PC-3 (cell line): ENCODE data around the gene MSI1. TPM values are rescaled to one million over a fixed set of nuclear protein-coding genes. Genes with fewer than 3 reads are reported as not detected.

ENCODE experiments used
- ATAC-seq: fragments of 200-7000 bp; cut with Tn5 transposase; 2 replicates; pipeline ENCODE4 v1.9.1; 2020; ENCODE audit warnings: mild to moderate bottlenecking, moderate library complexity
- BruUV-seq: library from RNA; stranded (reverse); fragments of 400-500 nt; replicated peaks from 2 replicates; lab custom pipeline; 2021; lab: Mats Ljungman, UMichigan
- CTCF ChIA-PET: fragments of 300-600 bp; sonication (Branson Sonifier 250); formaldehyde crosslinking; loops from one replicate; lab custom pipeline; 2022; ENCODE audit warnings: antibody characterized with exemption; lab: Charles Lee
- POLR2A ChIA-PET: fragments of 300-600 bp; sonication (Branson Sonifier 250); formaldehyde crosslinking; loops from one replicate; lab custom pipeline; 2022; ENCODE audit warnings: antibody characterized with exemption; ENCODE audit not compliant: unreplicated experiment; lab: Charles Lee
- DNase-seq: peaks from one replicate; pipeline ENCODE4 v3.0.0-alpha.2; 2015
- H2AFZ ChIP-seq: fragments of 300-600 bp; sonication (generic); 2 replicates; pipeline ENCODE4 v1.6.0; 2016; ENCODE audit warnings: antibody characterized with exemption, low read length
- H3F3A ChIP-seq: fragments of 300-600 bp; sonication (generic); one replicate; pipeline ENCODE4 v1.6.0; 2017; ENCODE audit warnings: antibody characterized with exemption, low read length, control low read depth, mild to moderate bottlenecking; ENCODE audit not compliant: unreplicated experiment
- H3K27ac ChIP-seq: fragments of 300-600 bp; sonication (generic); 2 replicates; pipeline ENCODE4 v1.5.1; 2016; ENCODE audit warnings: mild to moderate bottlenecking, low read length
- H3K27me3 ChIP-seq: fragments of 300-600 bp; sonication (generic); 2 replicates; pipeline ENCODE4 v1.6.1; 2016; ENCODE audit warnings: low read length, mixed read lengths
- H3K36me3 ChIP-seq: fragments of 300-600 bp; sonication (generic); 2 replicates; pipeline ENCODE4 v1.6.1; 2016; ENCODE audit warnings: low read depth, mixed run types, low read length, mixed read lengths
- H3K4me1 ChIP-seq: fragments of 300-600 bp; sonication (generic); 2 replicates; pipeline ENCODE4 v1.5.1; 2016; ENCODE audit warnings: low read length; ENCODE audit not compliant: insufficient read depth
- H3K4me2 ChIP-seq: fragments of 300-600 bp; sonication (generic); 2 replicates; pipeline ENCODE4 v1.6.0; 2016; ENCODE audit warnings: low read length
- H3K4me3 ChIP-seq: fragments of 300-600 bp; sonication (generic); 2 replicates; pipeline ENCODE4 v1.5.1; 2016; ENCODE audit warnings: mild to moderate bottlenecking, low read length, mixed read lengths
- H3K79me2 ChIP-seq: fragments of 300-600 bp; sonication (generic); 2 replicates; pipeline ENCODE4 v1.6.1; 2017; ENCODE audit warnings: low read length, mixed read lengths
- H3K9ac ChIP-seq: fragments of 300-600 bp; sonication (generic); 2 replicates; pipeline ENCODE4 v1.6.0; 2016; ENCODE audit warnings: mild to moderate bottlenecking, low read length
- H3K9me2 ChIP-seq: fragments of 300-600 bp; sonication (generic); replicated peaks from 2 replicates; pipeline ENCODE4 v1.6.1; 2016; ENCODE audit warnings: mixed run types, low read length, mixed read lengths
- H3K9me3 ChIP-seq: fragments of 300-600 bp; sonication (generic); 2 replicates; pipeline ENCODE4 v1.6.1; 2016; ENCODE audit warnings: low read length, mixed read lengths
- H4K20me1 ChIP-seq: fragments of 300-600 bp; sonication (generic); 2 replicates; pipeline ENCODE4 v1.6.1; 2016; ENCODE audit warnings: low read length, mixed read lengths
- EZH2 ChIP-seq: fragments of 300-600 bp; sonication (generic); IDR thresholded peaks from one replicate; pipeline ENCODE4 v1.6.1; 2017; ENCODE audit warnings: antibody characterized with exemption, mild to moderate bottlenecking, low read length; ENCODE audit not compliant: unreplicated experiment
- EZH2phosphoT487 ChIP-seq: fragments of 300-600 bp; sonication (generic); IDR thresholded peaks from 2 replicates; pipeline ENCODE4 v1.6.1; 2018; ENCODE audit warnings: mild to moderate bottlenecking, antibody characterized with exemption, low read length, borderline replicate concordance
- intact Hi-C: fragments of 100-400 bp; cut with micrococcal nuclease; formaldehyde crosslinking; loops from 2 replicates; pipeline ENCODE4 v1.9.0; 2023
- total RNA-seq: library from RNA; depleted of rRNA; stranded (reverse); fragments of >200 nt; gene quantifications from 2 replicates; pipeline ENCODE4 v1.2.3, GENCODE V29; 2014
- TF ChIP-seq, protein P1 (sequence below): fragments of 300-600 bp; sonication (generic); conservative IDR thresholded peaks from 2 replicates; pipeline ENCODE4 v1.5.1; 2017; ENCODE audit warnings: antibody characterized with exemption, low read depth, mild to moderate bottlenecking, low read length

Gene MSI1
- total RNA-seq, 1 experiment from 2014 or later = not detected

GRCh38 chr12:120388691-120389481 is 19.9 kb upstream of the MSI1 start:
- H3K27me3 ChIP-seq = 0 out of 2 replicates have a peak, but pooled peaks cover 6% of the 10 kb centered on the region
- no peaks in the 10 kb centered on the region for H3K4me1 ChIP-seq
- H3K4me2 ChIP-seq = no peak overlapping the region
- DNase-seq (no peak), ATAC-seq (no peak)
- H3K79me2 ChIP-seq = no peaks in the 10 kb centered on the region
- no peak overlapping the region for H3K27ac ChIP-seq
- H3K36me3 ChIP-seq = no peaks in the 10 kb centered on the region
- TF ChIP-seq, protein P1, sequence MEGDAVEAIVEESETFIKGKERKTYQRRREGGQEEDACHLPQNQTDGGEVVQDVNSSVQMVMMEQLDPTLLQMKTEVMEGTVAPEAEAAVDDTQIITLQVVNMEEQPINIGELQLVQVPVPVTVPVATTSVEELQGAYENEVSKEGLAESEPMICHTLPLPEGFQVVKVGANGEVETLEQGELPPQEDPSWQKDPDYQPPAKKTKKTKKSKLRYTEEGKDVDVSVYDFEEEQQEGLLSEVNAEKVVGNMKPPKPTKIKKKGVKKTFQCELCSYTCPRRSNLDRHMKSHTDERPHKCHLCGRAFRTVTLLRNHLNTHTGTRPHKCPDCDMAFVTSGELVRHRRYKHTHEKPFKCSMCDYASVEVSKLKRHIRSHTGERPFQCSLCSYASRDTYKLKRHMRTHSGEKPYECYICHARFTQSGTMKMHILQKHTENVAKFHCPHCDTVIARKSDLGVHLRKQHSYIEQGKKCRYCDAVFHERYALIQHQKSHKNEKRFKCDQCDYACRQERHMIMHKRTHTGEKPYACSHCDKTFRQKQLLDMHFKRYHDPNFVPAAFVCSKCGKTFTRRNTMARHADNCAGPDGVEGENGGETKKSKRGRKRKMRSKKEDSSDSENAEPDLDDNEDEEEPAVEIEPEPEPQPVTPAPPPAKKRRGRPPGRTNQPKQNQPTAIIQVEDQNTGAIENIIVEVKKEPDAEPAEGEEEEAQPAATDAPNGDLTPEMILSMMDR = no peak
- POLR2A ChIA-PET = no interaction called here
- H3K4me3 ChIP-seq = no peak overlapping the region
- no peaks in the 10 kb centered on the region for H3K9me2 ChIP-seq
- no peak overlapping the region for H3K9ac ChIP-seq
- no peaks in the 10 kb centered on the region for H4K20me1 ChIP-seq
- no peak overlapping the region for H2AFZ ChIP-seq
- no TSS peak for BruUV-seq
- no peaks in the 10 kb centered on the region for H3F3A ChIP-seq
- CTCF ChIA-PET = interaction anchor here (0.6 kb wide), 1 partner anchor 254 kb away, joined by 3 read pairs; no protein-coding TSS in a partner anchor
- H3K9me3 ChIP-seq = no peaks in the 10 kb centered on the region
- intact Hi-C loops = no loop called here

DNA sequence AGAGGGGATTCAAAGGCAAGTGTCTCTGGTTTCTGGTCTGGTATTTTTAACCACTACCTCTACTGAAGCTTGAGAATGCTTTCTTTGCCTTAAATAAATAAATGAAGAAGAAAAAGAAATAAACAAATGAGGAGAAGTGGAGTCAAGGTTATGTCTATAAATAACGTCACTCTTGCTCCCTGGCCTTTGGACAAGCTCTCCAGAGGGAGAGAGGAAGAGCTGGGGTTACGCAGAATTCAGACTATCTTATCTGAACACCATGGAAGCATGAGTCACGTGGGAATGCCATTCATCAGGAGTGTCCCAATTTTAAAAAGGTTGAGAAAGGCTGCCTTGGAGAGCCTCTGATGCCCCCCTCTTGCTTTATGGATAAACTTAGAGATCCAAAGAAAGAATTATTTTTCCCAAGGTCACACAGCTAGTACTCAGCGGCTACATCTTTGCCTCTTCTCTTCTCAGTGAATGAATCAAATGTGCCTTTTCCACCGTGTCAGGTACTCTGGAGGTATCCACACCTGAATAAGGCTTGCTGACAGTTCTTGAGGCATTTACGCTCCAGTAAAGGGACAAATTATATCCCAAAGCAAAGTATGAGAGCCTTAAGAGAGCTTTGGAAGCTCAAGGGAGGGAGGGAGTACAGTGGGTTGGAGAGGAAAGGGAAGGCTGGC is 12.9 kb upstream of the MSI1 start:
- Histone ChIP-seq H3K79me2 (no peaks in the 10 kb centered on the region), H2AFZ (no peak overlapping the region), H3K4me3 (no peak overlapping the region), H3K27me3 (no peaks in the 10 kb centered on the region), H3F3A (no peaks in the 10 kb centered on the region), H3K4me2 (no peak overlapping the region), H3K9me3 (no peaks in the 10 kb centered on the region), H3K36me3 (no peaks in the 10 kb centered on the region), H3K27ac (no peak overlapping the region), H4K20me1 (no peaks in the 10 kb centered on the region), H3K4me1 (no peaks in the 10 kb centered on the region), H3K9me2 (no peaks in the 10 kb centered on the region), H3K9ac (no peak overlapping the region)
- ATAC-seq (no peak), DNase-seq (no peak)
- BruUV-seq = no TSS peak
- intact Hi-C loops = no loop called here
- ChIA-PET POLR2A (interaction anchor here (0.6 kb wide), 1 partner anchor 17 kb away, joined by 4 read pairs; no protein-coding TSS in a partner anchor), CTCF (no interaction called here)
- no peak for TF ChIP-seq EZH2phosphoT487
- TF ChIP-seq EZH2 = no peak
- TF ChIP-seq, protein P1 = no peak

DNA sequence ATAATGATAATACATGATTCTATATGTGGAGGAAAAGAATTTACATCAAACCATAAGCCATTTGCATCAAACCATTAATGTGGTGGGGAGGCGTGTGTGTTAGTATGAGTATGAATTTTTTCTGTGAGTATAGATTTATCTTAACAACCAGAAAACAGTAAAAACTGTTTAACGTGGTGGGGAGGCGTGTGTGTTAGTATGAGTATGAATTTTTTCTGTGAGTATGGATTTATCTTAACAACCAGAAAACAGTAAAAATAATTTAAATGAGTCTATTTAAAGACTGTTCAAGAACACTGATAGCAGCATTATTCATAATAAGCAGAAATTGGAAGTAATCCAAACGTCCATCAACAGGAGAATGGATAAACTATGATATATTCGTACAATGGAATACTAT is 9.1 kb upstream of the MSI1 start:
- ChIA-PET POLR2A (no interaction called here), CTCF (no interaction called here)
- Histone ChIP-seq H3K27ac (no peak overlapping the region), H3F3A (no peaks in the 10 kb centered on the region), H3K4me3 (no peak overlapping the region), H3K4me1 (no peaks in the 10 kb centered on the region), H3K36me3 (no peaks in the 10 kb centered on the region), H3K79me2 (no peaks in the 10 kb centered on the region), H3K9me3 (no peaks in the 10 kb centered on the region), H3K9me2 (no peaks in the 10 kb centered on the region), H3K4me2 (no peak overlapping the region), H4K20me1 (no peaks in the 10 kb centered on the region), H3K9ac (no peak overlapping the region), H3K27me3 (no peaks in the 10 kb centered on the region), H2AFZ (no peak overlapping the region)
- DNase-seq (no peak), ATAC-seq (no peak)
- TF ChIP-seq EZH2 = no peak
- no TSS peak for BruUV-seq
- intact Hi-C loops = no loop called here
